NT2/D1 (cell line): Measurements from ENCODE around the gene IL16.

Source experiments
- YY1 ChIP-seq: IDR thresholded peaks from 2 replicates; pipeline ENCODE4 v1.6.1; 2011; ENCODE audit not compliant: insufficient read length, insufficient read depth
- ZNF274 ChIP-seq: IDR thresholded peaks from 2 replicates; pipeline ENCODE4 v1.6.1; 2011; ENCODE audit warnings: mild to moderate bottlenecking, low read depth, low read length

- no peak for TF ChIP-seq ZNF274
- TF ChIP-seq YY1: no peak
Measured at GRCh38 chr15:81327516-81327915, 130.8 kb downstream of the IL16 start.
